GM19238 (cell line): ENCODE data around the gene TNFAIP2.
"Not testable (repeated sequence)": the region's sequence is repeated elsewhere in the genome, so short reads cannot be mapped to it uniquely, and the experiment has no call there.

Experiments
- DNase-seq: peaks from one replicate; pipeline ENCODE4 v3.0.0; 2011; ENCODE audit warnings: low spot score; ENCODE audit not compliant: insufficient read length

The TNFAIP2 gene

GRCh38 chr14:103107941-103108748 lies 15.1 kb upstream of the TNFAIP2 start:
- DNase-seq: no peak

GRCh38 chr14:103108749-103109207 lies 14.5 kb upstream of the TNFAIP2 start:
- peak; percentile 70 for DNase-seq

- no peak for DNase-seq
These were observed 13.5 kb upstream of the TNFAIP2 start for GRCh38 chr14:103109535-103110441.

GRCh38 chr14:103110681-103111231 lies 12.5 kb upstream of the TNFAIP2 start:
- DNase-seq: no peak

- no peak for DNase-seq
These were observed 11.9 kb upstream of the TNFAIP2 start for GRCh38 chr14:103111232-103111868.

- no peak for DNase-seq
These were observed 10.6 kb upstream of the TNFAIP2 start for GRCh38 chr14:103112400-103113243.

GRCh38 chr14:103113303-103113702 lies 10.0 kb upstream of the TNFAIP2 start:
- no peak for DNase-seq

GRCh38 chr14:103113774-103114173 lies 9.5 kb upstream of the TNFAIP2 start:
- no peak for DNase-seq

GRCh38 chr14:103115086-103115679 lies 8.1 kb upstream of the TNFAIP2 start:
- not testable (repeated sequence) for DNase-seq

- DNase-seq: no peak
These were observed 7.3 kb upstream of the TNFAIP2 start for GRCh38 chr14:103115845-103116572.

- no peak for DNase-seq
These were observed 6.6 kb upstream of the TNFAIP2 start for GRCh38 chr14:103116636-103117035.

GRCh38 chr14:103117499-103117898 lies 5.8 kb upstream of the TNFAIP2 start:
- not testable (repeated sequence) for DNase-seq

- DNase-seq: no peak
These were observed 5.1 kb upstream of the TNFAIP2 start for GRCh38 chr14:103118018-103118662.

- no peak for DNase-seq
These were observed 4.4 kb upstream of the TNFAIP2 start for GRCh38 chr14:103118663-103119404.

GRCh38 chr14:103119527-103119926 lies 3.7 kb upstream of the TNFAIP2 start:
- not testable (repeated sequence) for DNase-seq

GRCh38 chr14:103121121-103121845 lies 2.0 kb upstream of the TNFAIP2 start:
- no peak for DNase-seq

- DNase-seq: no peak
These were observed 1.2 kb upstream of the TNFAIP2 start for GRCh38 chr14:103121846-103122584.
